ENCODE measurements around the gene MYO5A. TPM values are rescaled to one million over a fixed set of nuclear protein-coding genes. Genes with fewer than 3 reads are reported as not detected.

Gene MYO5A
- total RNA-seq, 1 experiment from 2014 or later, result 29.2 TPM

DNA sequence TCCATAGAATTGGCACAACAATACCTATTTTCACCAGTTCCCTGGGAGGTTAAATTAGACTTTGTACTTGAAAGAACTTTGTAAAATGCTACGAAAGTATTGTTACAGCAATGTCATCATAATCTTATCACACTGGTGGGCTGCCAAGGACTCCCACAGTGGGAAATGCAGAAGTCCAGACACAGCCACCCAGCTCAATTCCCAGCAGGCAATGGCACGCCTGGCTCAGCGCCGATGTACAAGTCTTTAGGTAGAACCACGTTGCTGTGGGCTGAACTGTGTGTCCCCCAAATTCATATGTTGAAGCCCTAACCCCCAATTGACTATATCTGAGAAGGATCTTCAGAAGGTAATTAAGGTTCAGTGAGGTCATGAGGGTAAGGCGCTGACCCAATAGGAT lies 245.4 kb downstream of the MYO5A start:
- Mint-ChIP-seq H3K27ac (no peak overlapping the region), H3K4me1 (peaks cover 9% of the 10 kb centered on the region), H3K27me3 (ENCODE audit: low read depth) (no peaks in the 10 kb centered on the region), H3K9me3 (peaks cover 14% of the 10 kb centered on the region), H3K36me3 (peaks cover 50% of the 10 kb centered on the region), H3K4me3 (no peak overlapping the region)
- no peak for TF ChIP-seq AFF4 (CRISPR knock-in tag; IDR thresholded peaks at IDR 0.05; ENCODE audit: borderline replicate concordance)
- TF ChIP-seq, protein P1, sequence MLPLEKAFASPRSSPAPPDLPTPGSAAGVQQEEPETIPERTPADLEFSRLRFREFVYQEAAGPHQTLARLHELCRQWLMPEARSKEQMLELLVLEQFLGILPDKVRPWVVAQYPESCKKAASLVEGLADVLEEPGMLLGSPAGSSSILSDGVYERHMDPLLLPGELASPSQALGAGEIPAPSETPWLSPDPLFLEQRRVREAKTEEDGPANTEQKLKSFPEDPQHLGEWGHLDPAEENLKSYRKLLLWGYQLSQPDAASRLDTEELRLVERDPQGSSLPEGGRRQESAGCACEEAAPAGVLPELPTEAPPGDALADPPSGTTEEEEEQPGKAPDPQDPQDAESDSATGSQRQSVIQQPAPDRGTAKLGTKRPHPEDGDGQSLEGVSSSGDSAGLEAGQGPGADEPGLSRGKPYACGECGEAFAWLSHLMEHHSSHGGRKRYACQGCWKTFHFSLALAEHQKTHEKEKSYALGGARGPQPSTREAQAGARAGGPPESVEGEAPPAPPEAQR (CRISPR knock-in tag; IDR thresholded peaks at IDR 0.05), result no peak
- TF ChIP-seq, protein P2, sequence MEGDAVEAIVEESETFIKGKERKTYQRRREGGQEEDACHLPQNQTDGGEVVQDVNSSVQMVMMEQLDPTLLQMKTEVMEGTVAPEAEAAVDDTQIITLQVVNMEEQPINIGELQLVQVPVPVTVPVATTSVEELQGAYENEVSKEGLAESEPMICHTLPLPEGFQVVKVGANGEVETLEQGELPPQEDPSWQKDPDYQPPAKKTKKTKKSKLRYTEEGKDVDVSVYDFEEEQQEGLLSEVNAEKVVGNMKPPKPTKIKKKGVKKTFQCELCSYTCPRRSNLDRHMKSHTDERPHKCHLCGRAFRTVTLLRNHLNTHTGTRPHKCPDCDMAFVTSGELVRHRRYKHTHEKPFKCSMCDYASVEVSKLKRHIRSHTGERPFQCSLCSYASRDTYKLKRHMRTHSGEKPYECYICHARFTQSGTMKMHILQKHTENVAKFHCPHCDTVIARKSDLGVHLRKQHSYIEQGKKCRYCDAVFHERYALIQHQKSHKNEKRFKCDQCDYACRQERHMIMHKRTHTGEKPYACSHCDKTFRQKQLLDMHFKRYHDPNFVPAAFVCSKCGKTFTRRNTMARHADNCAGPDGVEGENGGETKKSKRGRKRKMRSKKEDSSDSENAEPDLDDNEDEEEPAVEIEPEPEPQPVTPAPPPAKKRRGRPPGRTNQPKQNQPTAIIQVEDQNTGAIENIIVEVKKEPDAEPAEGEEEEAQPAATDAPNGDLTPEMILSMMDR (IDR thresholded peaks at IDR 0.05), result no peak
- TF ChIP-seq, protein P3, sequence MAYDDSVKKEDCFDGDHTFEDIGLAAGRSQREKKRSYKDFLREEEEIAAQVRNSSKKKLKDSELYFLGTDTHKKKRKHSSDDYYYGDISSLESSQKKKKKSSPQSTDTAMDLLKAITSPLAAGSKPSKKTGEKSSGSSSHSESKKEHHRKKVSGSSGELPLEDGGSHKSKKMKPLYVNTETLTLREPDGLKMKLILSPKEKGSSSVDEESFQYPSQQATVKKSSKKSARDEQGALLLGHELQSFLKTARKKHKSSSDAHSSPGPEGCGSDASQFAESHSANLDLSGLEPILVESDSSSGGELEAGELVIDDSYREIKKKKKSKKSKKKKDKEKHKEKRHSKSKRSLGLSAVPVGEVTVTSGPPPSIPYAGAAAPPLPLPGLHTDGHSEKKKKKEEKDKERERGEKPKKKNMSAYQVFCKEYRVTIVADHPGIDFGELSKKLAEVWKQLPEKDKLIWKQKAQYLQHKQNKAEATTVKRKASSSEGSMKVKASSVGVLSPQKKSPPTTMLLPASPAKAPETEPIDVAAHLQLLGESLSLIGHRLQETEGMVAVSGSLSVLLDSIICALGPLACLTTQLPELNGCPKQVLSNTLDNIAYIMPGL (CRISPR knock-in tag; IDR thresholded peaks at IDR 0.05), result no peak
- no peak for TF ChIP-seq ZNF263 (CRISPR knock-in tag; IDR thresholded peaks at IDR 0.05; ENCODE audit: low read depth)
- TF ChIP-seq PREB (CRISPR knock-in tag; IDR thresholded peaks at IDR 0.05; ENCODE audit: borderline replicate concordance), result no peak
- TF ChIP-seq CREM (CRISPR knock-in tag; IDR thresholded peaks at IDR 0.05), result no peak
- TF ChIP-seq NFATC4 (CRISPR knock-in tag; IDR thresholded peaks at IDR 0.05), result no peak
- TF ChIP-seq ZNF317 (CRISPR knock-in tag; IDR thresholded peaks at IDR 0.05; ENCODE audit: borderline replicate concordance, low read depth), result no peak
- TF ChIP-seq, protein P4, sequence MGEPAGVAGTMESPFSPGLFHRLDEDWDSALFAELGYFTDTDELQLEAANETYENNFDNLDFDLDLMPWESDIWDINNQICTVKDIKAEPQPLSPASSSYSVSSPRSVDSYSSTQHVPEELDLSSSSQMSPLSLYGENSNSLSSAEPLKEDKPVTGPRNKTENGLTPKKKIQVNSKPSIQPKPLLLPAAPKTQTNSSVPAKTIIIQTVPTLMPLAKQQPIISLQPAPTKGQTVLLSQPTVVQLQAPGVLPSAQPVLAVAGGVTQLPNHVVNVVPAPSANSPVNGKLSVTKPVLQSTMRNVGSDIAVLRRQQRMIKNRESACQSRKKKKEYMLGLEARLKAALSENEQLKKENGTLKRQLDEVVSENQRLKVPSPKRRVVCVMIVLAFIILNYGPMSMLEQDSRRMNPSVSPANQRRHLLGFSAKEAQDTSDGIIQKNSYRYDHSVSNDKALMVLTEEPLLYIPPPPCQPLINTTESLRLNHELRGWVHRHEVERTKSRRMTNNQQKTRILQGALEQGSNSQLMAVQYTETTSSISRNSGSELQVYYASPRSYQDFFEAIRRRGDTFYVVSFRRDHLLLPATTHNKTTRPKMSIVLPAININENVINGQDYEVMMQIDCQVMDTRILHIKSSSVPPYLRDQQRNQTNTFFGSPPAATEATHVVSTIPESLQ (CRISPR knock-in tag; IDR thresholded peaks at IDR 0.05), result no peak
- TF ChIP-seq, protein P5, sequence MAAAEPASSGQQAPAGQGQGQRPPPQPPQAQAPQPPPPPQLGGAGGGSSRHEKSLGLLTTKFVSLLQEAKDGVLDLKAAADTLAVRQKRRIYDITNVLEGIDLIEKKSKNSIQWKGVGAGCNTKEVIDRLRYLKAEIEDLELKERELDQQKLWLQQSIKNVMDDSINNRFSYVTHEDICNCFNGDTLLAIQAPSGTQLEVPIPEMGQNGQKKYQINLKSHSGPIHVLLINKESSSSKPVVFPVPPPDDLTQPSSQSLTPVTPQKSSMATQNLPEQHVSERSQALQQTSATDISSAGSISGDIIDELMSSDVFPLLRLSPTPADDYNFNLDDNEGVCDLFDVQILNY (CRISPR knock-in tag; IDR thresholded peaks at IDR 0.05), result no peak
- no peak for TF ChIP-seq JUN (CRISPR knock-in tag; IDR thresholded peaks at IDR 0.05)
- no peak for TF ChIP-seq ZNF671 (CRISPR knock-in tag; IDR thresholded peaks at IDR 0.05)
- no peak for TF ChIP-seq EMX1 (CRISPR knock-in tag; IDR thresholded peaks at IDR 0.05)
- TF ChIP-seq ZNF219 (CRISPR knock-in tag; IDR thresholded peaks at IDR 0.05; ENCODE audit: borderline replicate concordance), result no peak
- no peak for TF ChIP-seq HMGA2 (CRISPR knock-in tag; IDR thresholded peaks at IDR 0.05)
- TF ChIP-seq ATF2 (CRISPR knock-in tag; IDR thresholded peaks at IDR 0.05; ENCODE audit: borderline replicate concordance, low read depth), result no peak
- no peak for TF ChIP-seq NFYB (CRISPR knock-in tag; conservative IDR thresholded peaks at IDR 0.05; ENCODE audit: low read depth)
- no peak for TF ChIP-seq FOXJ3 (CRISPR knock-in tag; IDR thresholded peaks at IDR 0.05; ENCODE audit: borderline replicate concordance)
- POLR2A ChIA-PET, result no interaction called here
- DNase-seq (ENCODE audit: low spot score), result no peak
- ATAC-seq, result no peak
- CTCF ChIA-PET, result no interaction called here
